Peyer's patch (tissue), 4 donors: ENCODE data around the gene DLGAP5. TPM values are rescaled to one million over a fixed set of nuclear protein-coding genes. Genes with fewer than 3 reads are reported as not detected.

Source experiments
- DNase-seq, 3 donors: peaks; one replicate each; pipeline ENCODE4 v3.0.0-alpha.2; 2017 to 2019
- H3K27ac ChIP-seq, 4 donors: fragments of 200-600 bp; sonication (generic); one replicate each; pipeline ENCODE4 v1.5.1; 2016 to 2019
- H3K27me3 ChIP-seq, 2 donors: fragments of 200-600 bp; sonication (generic); one replicate each; pipeline ENCODE4 v1.5.1; 2019
- H3K36me3 ChIP-seq, 3 donors: fragments of 200-600 bp; sonication (generic); one replicate each; pipeline ENCODE4 v1.5.1; 2016 to 2019
- H3K4me1 ChIP-seq, 4 donors: fragments of 200-600 bp; sonication (generic); one replicate each; pipeline ENCODE4 v1.5.1; 2016 to 2019
- H3K4me3 ChIP-seq, 4 donors: fragments of 200-600 bp; sonication (generic); 1 replicate in 3 of 4; 2 replicates in 1 of 4; pipeline ENCODE4 v1.5.1; 2016 to 2019; ENCODE audit warnings: mild to moderate bottlenecking in 1 of 4
- H3K9me3 ChIP-seq, 4 donors: fragments of 200-600 bp; sonication (generic); one replicate each; pipeline ENCODE4 v1.5.1; 2016 to 2019; ENCODE audit warnings: mild to moderate bottlenecking in 1 of 4
- CTCF ChIP-seq, 6 experiments: fragments of 450-650 bp in 4 of 6; fragments of 200-600 bp in 2 of 6; sonication (generic) in 1 of 6; IDR thresholded peaks; one replicate each; pipeline ENCODE4 v1.5.1; 2017 to 2019; ENCODE audit warnings: antibody characterized with exemption in 6 of 6, mild to moderate bottlenecking in 3 of 6, moderate library complexity in 1 of 6
- POLR2A ChIP-seq, 2 donors: fragments of 450-650 bp; IDR thresholded peaks; one replicate each; pipeline ENCODE4 v1.5.1; 2017; ENCODE audit warnings: antibody characterized with exemption in 2 of 2, mild to moderate bottlenecking in 2 of 2, moderate library complexity in 2 of 2
- total RNA-seq, 4 donors: library from RNA; depleted of rRNA; stranded (reverse); fragments of >200 nt; gene quantifications; one replicate each; pipeline ENCODE4 v1.1.0, GENCODE V29; 2016

DLGAP5 gene
- total RNA-seq, 4 donors from 2014 or later = 2.1 to 9.9 (median 4.4) TPM

DNA sequence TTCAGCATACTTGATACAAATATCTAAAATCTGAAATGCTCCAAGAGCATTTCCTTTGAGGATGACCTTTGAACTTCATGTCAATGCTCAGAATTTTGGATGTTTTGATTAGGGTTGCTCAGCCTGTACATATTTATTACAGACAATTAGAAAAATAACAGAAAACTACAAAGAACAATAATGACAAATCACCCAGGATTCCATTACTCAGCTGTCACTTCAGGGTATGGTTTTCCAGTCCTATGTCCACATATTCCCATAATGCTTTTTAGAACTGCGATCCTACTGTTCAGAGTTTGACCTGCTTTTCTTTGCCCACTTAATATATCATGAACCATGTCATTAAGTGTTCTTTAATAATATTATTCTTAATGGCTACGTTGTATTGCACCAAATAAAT, 11.4 kb downstream of the DLGAP5 start:
- TF ChIP-seq CTCF (IDR thresholded peaks at IDR 0.05) = no peak
- TF ChIP-seq POLR2A (IDR thresholded peaks at IDR 0.05) = no peak

GRCh38 chr14:55170526-55170925, 20.9 kb downstream of the DLGAP5 start:
- no peak for DNase-seq
- no peak overlapping the region for H3K27ac ChIP-seq
- H3K36me3 ChIP-seq = no peaks in the 10 kb centered on the region
- TF ChIP-seq POLR2A (IDR thresholded peaks at IDR 0.05) (no peak), CTCF (IDR thresholded peaks at IDR 0.05) (no peak)
- H3K27me3 ChIP-seq = no peaks in the 10 kb centered on the region
- no peaks in the 10 kb centered on the region for H3K9me3 ChIP-seq
- no peak overlapping the region for H3K4me3 ChIP-seq
- no peaks in the 10 kb centered on the region for H3K4me1 ChIP-seq

More for the DNA sequence above, 11.4 kb downstream of the DLGAP5 start:
- no peaks in the 10 kb centered on the region for H3K4me1 ChIP-seq
- DNase-seq = no peak
- no peaks in the 10 kb centered on the region for H3K36me3 ChIP-seq
- H3K9me3 ChIP-seq = no peaks in the 10 kb centered on the region
- H3K27me3 ChIP-seq = no peaks in the 10 kb centered on the region
- H3K27ac ChIP-seq = no peak overlapping the region
- H3K4me3 ChIP-seq = no peak overlapping the region

- DNase-seq = no peak
- no peaks in the 10 kb centered on the region for H3K27me3 ChIP-seq
- no peaks in the 10 kb centered on the region for H3K36me3 ChIP-seq
- no peaks in the 10 kb centered on the region for H3K9me3 ChIP-seq
- TF ChIP-seq POLR2A (IDR thresholded peaks at IDR 0.05) (no peak), CTCF (IDR thresholded peaks at IDR 0.05) (peak in 5 of 6 experiments; percentile 69 to 84 (median 78))
- no peak overlapping the region for H3K4me3 ChIP-seq
- H3K4me1 ChIP-seq = no peaks in the 10 kb centered on the region
- H3K27ac ChIP-seq = no peak overlapping the region
Measured at GRCh38 chr14:55160989-55161388, 30.4 kb downstream of the DLGAP5 start.

GRCh38 chr14:55158412-55158811, 33.0 kb downstream of the DLGAP5 start:
- H3K9me3 ChIP-seq = no peaks in the 10 kb centered on the region
- H3K36me3 ChIP-seq = no peaks in the 10 kb centered on the region
- H3K4me1 ChIP-seq = no peaks in the 10 kb centered on the region
- no peak overlapping the region for H3K27ac ChIP-seq
- no peaks in the 10 kb centered on the region for H3K27me3 ChIP-seq
- DNase-seq = no peak
- no peak for TF ChIP-seq CTCF (IDR thresholded peaks at IDR 0.05)
- TF ChIP-seq POLR2A (IDR thresholded peaks at IDR 0.05) = no peak
- H3K4me3 ChIP-seq = no peak overlapping the region

- H3K4me3 ChIP-seq = no peak overlapping the region
- TF ChIP-seq CTCF (IDR thresholded peaks at IDR 0.05) = no peak
- no peak for TF ChIP-seq POLR2A (IDR thresholded peaks at IDR 0.05)
- H3K4me1 ChIP-seq = no peaks in the 10 kb centered on the region
- no peaks in the 10 kb centered on the region for H3K36me3 ChIP-seq
- H3K9me3 ChIP-seq = no peaks in the 10 kb centered on the region
- H3K27ac ChIP-seq = no peak overlapping the region
- DNase-seq = no peak
- H3K27me3 ChIP-seq = no peaks in the 10 kb centered on the region
Measured at GRCh38 chr14:55157080-55157479, 34.3 kb downstream of the DLGAP5 start.

GRCh38 chr14:55153951-55154350, 37.4 kb downstream of the DLGAP5 start:
- TF ChIP-seq CTCF (IDR thresholded peaks at IDR 0.05) = no peak
- TF ChIP-seq POLR2A (IDR thresholded peaks at IDR 0.05) = no peak
- Histone ChIP-seq H3K36me3 (no peaks in the 10 kb centered on the region), H3K4me3 (no peak overlapping the region), H3K4me1 (no peaks in the 10 kb centered on the region), H3K27ac (no peak overlapping the region), H3K9me3 (no peaks in the 10 kb centered on the region), H3K27me3 (no peaks in the 10 kb centered on the region)
- DNase-seq = no peak
